ENCODE results near the gene TMEM18. TPM values are rescaled to one million over a fixed set of nuclear protein-coding genes. Genes with fewer than 3 reads are reported as not detected.
A peak's percentile ranks its signal among the peaks of the same experiment; 100 is the strongest.
"Not testable (repeated sequence)": the region's sequence is repeated elsewhere in the genome, so short reads cannot be mapped to it uniquely, and the experiment has no call there.

Gene TMEM18
- total RNA-seq, 1 donor from 2014 or later = 23.3 TPM

- intact Hi-C loops (cut with micrococcal nuclease) = no loop called here
Measured at GRCh38 chr2:689877-690510, 12.8 kb upstream of the TMEM18 start.

GRCh38 chr2:689237-689636 is 12.0 kb upstream of the TMEM18 start:
- no peak for DNase-seq (ENCODE audit: low spot score)
- Mint-ChIP-seq H3K27ac (no peak overlapping the region), H3K27me3 (ENCODE audit: insufficient read depth) (peaks cover 7% of the 10 kb centered on the region), H3K4me3 (no peak overlapping the region), H3K36me3 (ENCODE audit: low read depth) (peaks cover 7% of the 10 kb centered on the region), H3K4me1 (ENCODE audit: low read depth) (peaks cover 6% of the 10 kb centered on the region), H3K9me3 (peaks cover 19% of the 10 kb centered on the region)
- intact Hi-C loops (cut with micrococcal nuclease) = no loop called here

More at GRCh38 chr2:689877-690510, 12.8 kb upstream of the TMEM18 start:
- Mint-ChIP-seq H3K9me3 (peaks cover 13% of the 10 kb centered on the region), H3K4me3 (no peak overlapping the region), H3K27ac (no peak overlapping the region), H3K36me3 (ENCODE audit: low read depth) (peaks cover 4% of the 10 kb centered on the region), H3K4me1 (ENCODE audit: low read depth) (peaks cover 6% of the 10 kb centered on the region), H3K27me3 (ENCODE audit: insufficient read depth) (peaks cover 7% of the 10 kb centered on the region)
- DNase-seq (ENCODE audit: low spot score) = no peak

- no peak for DNase-seq (ENCODE audit: low spot score)
- peaks cover 6% of the 10 kb centered on the region for H3K4me1 Mint-ChIP-seq (ENCODE audit: low read depth)
- H3K27me3 Mint-ChIP-seq (ENCODE audit: insufficient read depth) = peaks cover 7% of the 10 kb centered on the region
- H3K4me3 Mint-ChIP-seq = no peak overlapping the region
- intact Hi-C loops (cut with micrococcal nuclease) = no loop called here
- peaks cover 25% of the 10 kb centered on the region for H3K9me3 Mint-ChIP-seq
- H3K27ac Mint-ChIP-seq = no peak overlapping the region
- peaks cover 7% of the 10 kb centered on the region for H3K36me3 Mint-ChIP-seq (ENCODE audit: low read depth)
Measured at GRCh38 chr2:688504-689076, 11.4 kb upstream of the TMEM18 start.

- peaks cover 7% of the 10 kb centered on the region for H3K36me3 Mint-ChIP-seq (ENCODE audit: low read depth)
- no peak for DNase-seq (ENCODE audit: low spot score)
- intact Hi-C loops (cut with micrococcal nuclease) = no loop called here
- peaks cover 33% of the 10 kb centered on the region for H3K9me3 Mint-ChIP-seq
- no peak overlapping the region for H3K4me3 Mint-ChIP-seq
- H3K4me1 Mint-ChIP-seq (ENCODE audit: low read depth) = no peaks in the 10 kb centered on the region
- no peak overlapping the region for H3K27ac Mint-ChIP-seq
- peaks cover 7% of the 10 kb centered on the region for H3K27me3 Mint-ChIP-seq (ENCODE audit: insufficient read depth)
Measured at GRCh38 chr2:685421-685820, 8.2 kb upstream of the TMEM18 start.

GRCh38 chr2:684913-685312 is 7.7 kb upstream of the TMEM18 start:
- H3K27ac Mint-ChIP-seq; H3K4me3 Mint-ChIP-seq; H3K27me3 Mint-ChIP-seq (ENCODE audit: insufficient read depth); intact Hi-C loops (cut with micrococcal nuclease); H3K36me3 Mint-ChIP-seq (ENCODE audit: low read depth); DNase-seq (ENCODE audit: low spot score); H3K4me1 Mint-ChIP-seq (ENCODE audit: low read depth): not testable (repeated sequence)
- H3K9me3 Mint-ChIP-seq = peaks cover 33% of the 10 kb centered on the region

- Mint-ChIP-seq H3K4me1 (ENCODE audit: low read depth) (peaks cover 14% of the 10 kb centered on the region), H3K27ac (no peak overlapping the region), H3K9me3 (peaks cover 33% of the 10 kb centered on the region), H3K4me3 (no peak overlapping the region), H3K27me3 (ENCODE audit: insufficient read depth) (peaks cover 2% of the 10 kb centered on the region), H3K36me3 (ENCODE audit: low read depth) (peaks cover 7% of the 10 kb centered on the region)
- intact Hi-C loops (cut with micrococcal nuclease) = no loop called here
- DNase-seq (ENCODE audit: low spot score) = no peak
Measured at GRCh38 chr2:682226-682625, 5.0 kb upstream of the TMEM18 start.

- Mint-ChIP-seq H3K36me3 (ENCODE audit: low read depth) (peaks cover 7% of the 10 kb centered on the region), H3K4me3 (no peak overlapping the region), H3K9me3 (peaks cover 29% of the 10 kb centered on the region), H3K27me3 (ENCODE audit: insufficient read depth) (peaks cover 2% of the 10 kb centered on the region), H3K27ac (no peak overlapping the region), H3K4me1 (ENCODE audit: low read depth) (peaks cover 17% of the 10 kb centered on the region)
- intact Hi-C loops (cut with micrococcal nuclease) = no loop called here
- no peak for DNase-seq (ENCODE audit: low spot score)
Measured at GRCh38 chr2:681312-681711, 4.1 kb upstream of the TMEM18 start.

- DNase-seq (ENCODE audit: low spot score) = no peak
- H3K9me3 Mint-ChIP-seq = peaks cover 26% of the 10 kb centered on the region
- H3K4me1 Mint-ChIP-seq (ENCODE audit: low read depth) = peaks cover 25% of the 10 kb centered on the region
- intact Hi-C loops (cut with micrococcal nuclease) = no loop called here
- H3K36me3 Mint-ChIP-seq (ENCODE audit: low read depth) = peaks cover 7% of the 10 kb centered on the region
- no peak overlapping the region for H3K27ac Mint-ChIP-seq
- no peak overlapping the region for H3K4me3 Mint-ChIP-seq
- peaks cover 2% of the 10 kb centered on the region for H3K27me3 Mint-ChIP-seq (ENCODE audit: insufficient read depth)
Measured at GRCh38 chr2:680496-680895, 3.3 kb upstream of the TMEM18 start.

- peaks cover 2% of the 10 kb centered on the region for H3K27me3 Mint-ChIP-seq (ENCODE audit: insufficient read depth)
- H3K9me3 Mint-ChIP-seq = peaks cover 12% of the 10 kb centered on the region
- peak overlapping the region; percentile 94 for H3K4me3 Mint-ChIP-seq
- DNase-seq (ENCODE audit: low spot score) = no peak
- intact Hi-C loops (cut with micrococcal nuclease) = loop anchor here (5.0 kb wide), 1 partner anchor 268 kb away; no protein-coding TSS in a partner anchor
- H3K4me1 Mint-ChIP-seq (ENCODE audit: low read depth) = peaks cover 40% of the 10 kb centered on the region
- H3K36me3 Mint-ChIP-seq (ENCODE audit: low read depth) = peaks cover 6% of the 10 kb centered on the region
- H3K27ac Mint-ChIP-seq = peak overlapping the region; percentile 72
Measured at GRCh38 chr2:678964-679363, 1.8 kb upstream of the TMEM18 start.

- Mint-ChIP-seq H3K9me3 (peaks cover 6% of the 10 kb centered on the region), H3K27ac (peak overlapping the region; percentile 97), H3K36me3 (ENCODE audit: low read depth) (peaks cover 6% of the 10 kb centered on the region), H3K4me1 (ENCODE audit: low read depth) (peaks cover 42% of the 10 kb centered on the region), H3K4me3 (peak overlapping the region; percentile 94), H3K27me3 (ENCODE audit: insufficient read depth) (peaks cover 2% of the 10 kb centered on the region)
- DNase-seq (ENCODE audit: low spot score) = no peak
- intact Hi-C loops (cut with micrococcal nuclease) = loop anchor here (1.0 to 5.0 kb wide), 4 partner anchors 63 to 1935 kb away; partner anchors contain the start of genes ACP1 and SH3YL1
Measured at GRCh38 chr2:677959-678550, 849 bp upstream of the TMEM18 start.

- DNase-seq (ENCODE audit: low spot score) = peak; percentile 94
- H3K9me3 Mint-ChIP-seq = no peaks in the 10 kb centered on the region
- peak overlapping the region; percentile 93 for H3K27ac Mint-ChIP-seq
- H3K4me1 Mint-ChIP-seq (ENCODE audit: low read depth) = peaks cover 42% of the 10 kb centered on the region
- intact Hi-C loops (cut with micrococcal nuclease) = loop anchor here (1.0 to 5.0 kb wide), 5 partner anchors 9 to 1936 kb away; partner anchors contain the start of genes ACP1 and SH3YL1
- H3K4me3 Mint-ChIP-seq = peak overlapping the region; percentile 89
- H3K27me3 Mint-ChIP-seq (ENCODE audit: insufficient read depth) = no peaks in the 10 kb centered on the region
- H3K36me3 Mint-ChIP-seq (ENCODE audit: low read depth) = peaks cover 6% of the 10 kb centered on the region
Measured at GRCh38 chr2:676647-677055, 555 bp downstream of the TMEM18 start.

GRCh38 chr2:675982-676646 is 1.1 kb downstream of the TMEM18 start:
- Mint-ChIP-seq H3K36me3 (ENCODE audit: low read depth) (peaks cover 6% of the 10 kb centered on the region), H3K4me3 (peak overlapping the region; percentile 89), H3K4me1 (ENCODE audit: low read depth) (peaks cover 42% of the 10 kb centered on the region), H3K27ac (peak overlapping the region; percentile 93), H3K9me3 (no peaks in the 10 kb centered on the region), H3K27me3 (ENCODE audit: insufficient read depth) (no peaks in the 10 kb centered on the region)
- intact Hi-C loops (cut with micrococcal nuclease) = loop anchor here (1.0 to 5.0 kb wide), 4 partner anchors 9 to 1937 kb away; no protein-coding TSS in a partner anchor
- DNase-seq (ENCODE audit: low spot score) = peak; percentile 14

All from activated T-helper 1 cell treated with anti-CD3 and anti-CD28 coated beads, Interleukin-12 subunit alpha, Interleukin-12 subunit beta, Interleukin-2, Interleukin-4 antibody, amounts not matched to agents 30 ng/mL and 10 ng/mL and 1 ng/mL, durations not matched to agents 14 hours and 24 hours and 36 hours (primary cell).